Body of pancreas (tissue), 4 donors: ENCODE data around the gene IGSF10. TPM values are rescaled to one million over a fixed set of nuclear protein-coding genes. Genes with fewer than 3 reads are reported as not detected.

Source experiments
- ATAC-seq: fragments of 150-250 bp; one replicate; pipeline ENCODE4 v1.9.1; 2016
- DNase-seq, 4 donors: peaks; one replicate each; pipeline ENCODE4 v3.0.0-alpha.2; 2019
- H3K27ac ChIP-seq, 4 donors: fragments of 200-600 bp; sonication (generic); 1 replicate in 3 of 4; 2 replicates in 1 of 4; pipeline versions ENCODE4 v1.5.1 to v1.6.1; 2016 to 2019; ENCODE audit warnings: mild to moderate bottlenecking in 1 of 4, mixed read lengths in 1 of 4, moderate library complexity in 1 of 4
- H3K27me3 ChIP-seq, 2 donors: fragments of 200-600 bp; sonication (generic); one replicate each; pipeline ENCODE4 v1.6.0; 2016; ENCODE audit warnings: mild to moderate bottlenecking in 1 of 2
- H3K36me3 ChIP-seq, 2 donors: fragments of 200-600 bp; sonication (generic); replicated peaks in 1 of 2; 2 replicates each; pipeline ENCODE4 v1.5.1; 2016; ENCODE audit warnings: low read depth in 2 of 2; ENCODE audit not compliant: insufficient read depth in 1 of 2
- H3K4me1 ChIP-seq: fragments of 200-600 bp; sonication (generic); one replicate; pipeline ENCODE4 v1.6.0; 2016
- H3K4me3 ChIP-seq, 2 donors: fragments of 200-600 bp; sonication (generic); 1 replicate in 1 of 2; 2 replicates in 1 of 2; pipeline ENCODE4 v1.5.1; 2016 to 2019
- H3K9me3 ChIP-seq, 3 donors: fragments of 200-600 bp; sonication (generic); 1 replicate in 2 of 3; 2 replicates in 1 of 3; pipeline ENCODE4 v1.5.1; 2016
- POLR2A ChIP-seq, 3 donors: fragments of 450-650 bp; IDR thresholded peaks; one replicate each; pipeline ENCODE4 v1.6.1; 2016; ENCODE audit warnings: antibody characterized with exemption in 3 of 3, mild to moderate bottlenecking in 2 of 3
- WGBS, 2 donors: methylation state at CpG; one replicate each; pipeline ENCODE4 v1.1.5; 2017; 5-methylcytosine and 5-hydroxymethylcytosine counted together
- intact Hi-C: fragments of 100-400 bp; cut with DNase I; formaldehyde crosslinking; loops from one replicate; pipeline ENCODE4 v1.15.1; 2023
- small RNA-seq: library from RNA; depleted of rRNA; stranded (forward); fragments of <200 nt; gene quantifications from one replicate; pipeline ENCODE3, GENCODE V24; 2016
- total RNA-seq, 2 donors: library from RNA; depleted of rRNA; stranded (reverse); fragments of >200 nt; gene quantifications; one replicate each; pipeline ENCODE4 v1.1.0, GENCODE V29; 2016
- TF ChIP-seq, protein P1 (sequence below), 7 experiments: fragments of 450-650 bp in 4 of 7; fragments of 200-600 bp in 3 of 7; sonication (generic) in 3 of 7; IDR thresholded peaks; one replicate each; pipeline ENCODE4 v1.5.1; 2016 to 2019; ENCODE audit warnings: antibody characterized with exemption in 7 of 7

The IGSF10 gene
- total RNA-seq, 2 donors from 2014 or later = 0.99 to 1.0 TPM

DNA sequence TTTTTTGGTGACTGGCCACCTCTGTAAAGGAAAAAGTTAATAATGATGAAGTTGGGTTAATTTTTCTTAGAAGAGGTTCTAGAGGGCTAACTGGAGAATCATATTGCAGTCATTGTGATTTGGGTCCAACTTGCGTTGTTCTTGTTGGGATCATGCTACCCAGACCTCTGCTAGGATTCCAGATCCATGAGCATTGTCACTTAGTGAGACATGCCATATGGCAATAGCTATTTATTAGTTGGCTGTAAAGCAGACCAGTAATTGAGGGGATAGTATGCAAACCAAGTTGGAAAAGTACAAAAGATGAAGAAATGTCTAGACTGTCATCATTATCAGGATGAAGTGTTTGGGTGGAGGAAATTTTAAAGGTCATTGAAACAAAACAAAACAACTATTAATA, 45.6 kb downstream of the IGSF10 start:
- no peak overlapping the region for H3K27ac ChIP-seq
- no peaks in the 10 kb centered on the region for H3K27me3 ChIP-seq
- no peak for DNase-seq
- H3K4me3 ChIP-seq = no peak overlapping the region
- 77 to 83% methylated on average over 1 of the region's 1 CpG for WGBS, 2 donors
- intact Hi-C loops = no loop called here
- H3K9me3 ChIP-seq = no peaks in the 10 kb centered on the region
- H3K36me3 ChIP-seq = no peaks in the 10 kb centered on the region
- H3K4me1 ChIP-seq = no peaks in the 10 kb centered on the region
- TF ChIP-seq POLR2A (IDR thresholded peaks at IDR 0.05) = no peak
- TF ChIP-seq, protein P1, sequence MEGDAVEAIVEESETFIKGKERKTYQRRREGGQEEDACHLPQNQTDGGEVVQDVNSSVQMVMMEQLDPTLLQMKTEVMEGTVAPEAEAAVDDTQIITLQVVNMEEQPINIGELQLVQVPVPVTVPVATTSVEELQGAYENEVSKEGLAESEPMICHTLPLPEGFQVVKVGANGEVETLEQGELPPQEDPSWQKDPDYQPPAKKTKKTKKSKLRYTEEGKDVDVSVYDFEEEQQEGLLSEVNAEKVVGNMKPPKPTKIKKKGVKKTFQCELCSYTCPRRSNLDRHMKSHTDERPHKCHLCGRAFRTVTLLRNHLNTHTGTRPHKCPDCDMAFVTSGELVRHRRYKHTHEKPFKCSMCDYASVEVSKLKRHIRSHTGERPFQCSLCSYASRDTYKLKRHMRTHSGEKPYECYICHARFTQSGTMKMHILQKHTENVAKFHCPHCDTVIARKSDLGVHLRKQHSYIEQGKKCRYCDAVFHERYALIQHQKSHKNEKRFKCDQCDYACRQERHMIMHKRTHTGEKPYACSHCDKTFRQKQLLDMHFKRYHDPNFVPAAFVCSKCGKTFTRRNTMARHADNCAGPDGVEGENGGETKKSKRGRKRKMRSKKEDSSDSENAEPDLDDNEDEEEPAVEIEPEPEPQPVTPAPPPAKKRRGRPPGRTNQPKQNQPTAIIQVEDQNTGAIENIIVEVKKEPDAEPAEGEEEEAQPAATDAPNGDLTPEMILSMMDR (IDR thresholded peaks at IDR 0.05) = no peak
- no peak for ATAC-seq

DNA sequence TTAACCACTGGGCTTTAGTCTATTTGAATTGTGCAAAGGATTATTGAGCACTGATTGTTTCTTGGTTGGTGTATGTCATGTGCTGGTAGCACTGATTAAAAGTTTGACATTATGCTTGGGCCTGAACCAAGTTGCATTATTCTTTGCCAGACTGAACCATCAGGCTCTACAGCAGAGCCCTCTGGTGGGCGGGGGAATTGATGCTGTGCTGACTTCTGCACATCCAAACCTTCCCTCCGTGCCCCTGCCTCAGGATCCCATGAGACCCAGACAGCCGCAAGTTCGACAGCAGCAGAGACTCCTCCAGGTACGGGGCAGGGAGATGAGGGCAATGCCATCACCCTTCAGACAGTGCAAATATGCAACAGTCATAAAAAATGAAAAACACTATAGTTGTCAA, 47.9 kb downstream of the IGSF10 start:
- no peak for DNase-seq
- TF ChIP-seq POLR2A (IDR thresholded peaks at IDR 0.05) = no peak
- TF ChIP-seq, protein P1 (IDR thresholded peaks at IDR 0.05) = no peak
- H3K4me1 ChIP-seq = no peaks in the 10 kb centered on the region
- no peak overlapping the region for H3K4me3 ChIP-seq
- H3K27me3 ChIP-seq = no peaks in the 10 kb centered on the region
- 75 to 83% methylated on average over 5 of the region's 5 CpGs for WGBS, 2 donors
- intact Hi-C loops = no loop called here
- no peak for ATAC-seq
- H3K27ac ChIP-seq = no peak overlapping the region
- H3K36me3 ChIP-seq = no peaks in the 10 kb centered on the region
- H3K9me3 ChIP-seq = no peaks in the 10 kb centered on the region

Small RNAs within 50 kb of the gene (small RNA-seq; reads per million reads assigned to genes)
- not detected for gene AC117454.1

Other genes with a start within 250 kb of the IGSF10 start
- gene P2RY14, start 182.5 kb downstream of the IGSF10 start, total RNA-seq = 1 to 10 TPM in 1 of 2 donors, not detected in 1; 1.8 TPM
- gene GPR87, start 144.2 kb downstream of the IGSF10 start, total RNA-seq = not detected
- under 1 TPM; under 0.01 to 0.33 TPM for gene P2RY13, start 131.5 kb downstream of the IGSF10 start, total RNA-seq
- gene P2RY12, start 76.3 kb downstream of the IGSF10 start, total RNA-seq = under 1 TPM in 1 of 2 donors, not detected in 1; 0.78 TPM